NT2/D1 (cell line): ENCODE measurements around the gene SLC22A15.

Source experiments
- DNase-seq: peaks from one replicate; pipeline ENCODE4 v3.0.0-alpha.2; 2011; ENCODE audit warnings: low read depth, low spot score
- H3K27me3 ChIP-seq: 2 replicates; pipeline ENCODE4 v1.6.0; 2011; ENCODE audit warnings: mild to moderate bottlenecking; ENCODE audit not compliant: insufficient read length, insufficient read depth
- H3K36me3 ChIP-seq: 2 replicates; pipeline ENCODE4 v1.6.1; 2011; ENCODE audit warnings: mild to moderate bottlenecking, low read length, mixed read lengths; ENCODE audit not compliant: insufficient read depth, insufficient read length
- H3K4me1 ChIP-seq: 2 replicates; pipeline ENCODE4 v1.5.1; 2011; ENCODE audit not compliant: insufficient read depth, insufficient read length
- H3K4me3 ChIP-seq: 2 replicates; pipeline ENCODE4 v1.5.1; 2011; ENCODE audit warnings: low read depth; ENCODE audit not compliant: insufficient read length
- H3K9ac ChIP-seq: 2 replicates; pipeline ENCODE4 v1.6.0; 2011; ENCODE audit warnings: low read depth; ENCODE audit not compliant: insufficient read length
- H3K9me3 ChIP-seq: 2 replicates; pipeline ENCODE4 v1.5.1; 2011; ENCODE audit warnings: mild to moderate bottlenecking, low read length; ENCODE audit not compliant: insufficient read depth
- SUZ12 ChIP-seq: IDR thresholded peaks from 2 replicates; pipeline ENCODE4 v1.6.1; 2011; ENCODE audit not compliant: insufficient read length, insufficient read depth; ENCODE audit errors: extremely low read depth
- YY1 ChIP-seq: IDR thresholded peaks from 2 replicates; pipeline ENCODE4 v1.6.1; 2011; ENCODE audit not compliant: insufficient read length, insufficient read depth
- ZNF274 ChIP-seq: IDR thresholded peaks from 2 replicates; pipeline ENCODE4 v1.6.1; 2011; ENCODE audit warnings: mild to moderate bottlenecking, low read depth, low read length

The SLC22A15 gene

GRCh38 chr1:116105996-116106395 lies 129.7 kb downstream of the SLC22A15 start:
- H3K36me3 ChIP-seq = no peaks in the 10 kb centered on the region
- TF ChIP-seq SUZ12 (no peak), YY1 (no peak), ZNF274 (no peak)
- DNase-seq = no peak
- no peaks in the 10 kb centered on the region for H3K4me1 ChIP-seq
- no peak overlapping the region for H3K4me3 ChIP-seq
- H3K27me3 ChIP-seq = no peaks in the 10 kb centered on the region
- H3K9ac ChIP-seq = no peak overlapping the region
- no peaks in the 10 kb centered on the region for H3K9me3 ChIP-seq

- H3K4me3 ChIP-seq = no peak overlapping the region
- H3K36me3 ChIP-seq = no peaks in the 10 kb centered on the region
- H3K9ac ChIP-seq = no peak overlapping the region
- H3K27me3 ChIP-seq = no peaks in the 10 kb centered on the region
- TF ChIP-seq ZNF274 (no peak), SUZ12 (no peak), YY1 (no peak)
- DNase-seq = no peak
- H3K4me1 ChIP-seq = peaks cover 2% of the 10 kb centered on the region
- H3K9me3 ChIP-seq = no peaks in the 10 kb centered on the region
Observed at GRCh38 chr1:116106646-116107045, 130.3 kb downstream of the SLC22A15 start.

GRCh38 chr1:116107371-116107770 lies 131.1 kb downstream of the SLC22A15 start:
- TF ChIP-seq SUZ12 (no peak), YY1 (no peak)
- DNase-seq = no peak
- Histone ChIP-seq H3K9ac (no peak overlapping the region), H3K4me3 (no peak overlapping the region), H3K9me3 (no peaks in the 10 kb centered on the region), H3K4me1 (peaks cover 3% of the 10 kb centered on the region), H3K36me3 (no peaks in the 10 kb centered on the region), H3K27me3 (no peaks in the 10 kb centered on the region)

GRCh38 chr1:116110567-116111523 lies 134.5 kb downstream of the SLC22A15 start, which contains the start of gene MAB21L3:
Gene MAB21L3, plus strand, starts transcription at chr1:116111399. Its CDS starts 1,217 bp downstream, at chr1:116112616.
- no peaks in the 10 kb centered on the region for H3K27me3 ChIP-seq

GRCh38 chr1:116111524-116112021 lies 135.3 kb downstream of the SLC22A15 start:
- no peaks in the 10 kb centered on the region for H3K36me3 ChIP-seq
- peaks cover 3% of the 10 kb centered on the region for H3K4me1 ChIP-seq
- no peaks in the 10 kb centered on the region for H3K9me3 ChIP-seq
- H3K4me3 ChIP-seq = no peak overlapping the region
- no peak overlapping the region for H3K9ac ChIP-seq
- no peak for TF ChIP-seq ZNF274
- no peak for TF ChIP-seq SUZ12
- TF ChIP-seq YY1 = no peak
- no peaks in the 10 kb centered on the region for H3K27me3 ChIP-seq
- no peak for DNase-seq

More at GRCh38 chr1:116110567-116111523, 134.5 kb downstream of the SLC22A15 start, which contains the start of gene MAB21L3:
- Histone ChIP-seq H3K9me3 (no peaks in the 10 kb centered on the region), H3K36me3 (no peaks in the 10 kb centered on the region), H3K9ac (no peak within 1 kb of the TSS), H3K4me1 (peaks cover 3% of the 10 kb centered on the region), H3K4me3 (no peak within 1 kb of the TSS)
- DNase-seq = no peak
- TF ChIP-seq SUZ12 (no peak), YY1 (no peak), ZNF274 (no peak)

- no peaks in the 10 kb centered on the region for H3K9me3 ChIP-seq
- TF ChIP-seq ZNF274 = no peak
- TF ChIP-seq YY1 = no peak
- TF ChIP-seq SUZ12 = no peak
- H3K9ac ChIP-seq = no peak overlapping the region
- peaks cover 3% of the 10 kb centered on the region for H3K4me1 ChIP-seq
- no peaks in the 10 kb centered on the region for H3K27me3 ChIP-seq
- DNase-seq = no peak
- no peak overlapping the region for H3K4me3 ChIP-seq
- no peaks in the 10 kb centered on the region for H3K36me3 ChIP-seq
Observed at GRCh38 chr1:116112388-116113140, 136.3 kb downstream of the SLC22A15 start.
